H1 (cell line): ENCODE results near the gene UNK. TPM values are rescaled to one million over a fixed set of nuclear protein-coding genes. Genes with fewer than 3 reads are reported as not detected.

Source experiments
- BACH1 ChIP-seq: IDR thresholded peaks from 2 replicates; pipeline ENCODE4 v1.6.1; 2012; ENCODE audit warnings: low read length, improper control_type of control experiment
- CHD7 ChIP-seq: fragments of 300-600 bp; sonication (generic); IDR thresholded peaks from 2 replicates; pipeline ENCODE4 v1.7.1; 2012; ENCODE audit warnings: low read length, moderate library complexity, mild to moderate bottlenecking, inconsistent platforms; ENCODE audit not compliant: insufficient replicate concordance
- JUN ChIP-seq: IDR thresholded peaks from 2 replicates; pipeline ENCODE4 v1.6.1; 2011; ENCODE audit warnings: low read depth, mild to moderate bottlenecking, improper control_type of control experiment, low read length
- MAX ChIP-seq: IDR thresholded peaks from 2 replicates; pipeline ENCODE4 v1.6.1; 2012; ENCODE audit warnings: inconsistent platforms
- PHF8 ChIP-seq: fragments of 200-600 bp; sonication (generic); conservative IDR thresholded peaks from 2 replicates; pipeline ENCODE4 v1.7.1; 2012; ENCODE audit warnings: low read depth, mild to moderate bottlenecking, inconsistent platforms, low read length, moderate library complexity
- RXRA ChIP-seq: IDR thresholded peaks from 2 replicates; pipeline ENCODE4 v1.6.1; 2011; ENCODE audit warnings: low read depth, mild to moderate bottlenecking, low read length, moderate library complexity; ENCODE audit not compliant: insufficient read depth
- TCF12 ChIP-seq: IDR thresholded peaks from 2 replicates; pipeline ENCODE4 v1.6.1; 2011; ENCODE audit warnings: low read depth, mild to moderate bottlenecking, low read length
- polyA plus RNA-seq, 7 experiments: library from polyadenylated mRNA; depleted of rRNA in 3 of 7; stranded (reverse) in 5 of 7; unstranded in 2 of 7; fragments of >200 nt in 5 of 7; fragments of 200-250 nt in 2 of 7; gene quantifications; 1 replicate in 5 of 7; 2 replicates in 1 of 7; 4 replicates in 1 of 7; pipeline versions ENCODE4 v1.2.1 to v1.2.3, GENCODE V29; 2011 to 2013; ENCODE audit warnings: missing spikeins in 2 of 7, mixed read lengths in 2 of 7
- total RNA-seq: library from RNA; stranded (reverse); fragmentation: NEBNext Ultra II Directional; extraction: Animal tissue kit (Norgen Biotek cat#: 25700); gene quantifications from 2 replicates; pipeline ENCODE4 v1.2.1, GENCODE V29; 2021

The UNK gene
- total and polyA plus RNA-seq, 2 of the 8 experiments (the other 6 are each of a cell fraction or from before 2014, with no cell fraction given) = 24.2 to 33.3 TPM

GRCh38 chr17:75743625-75744206, 40.9 kb upstream of the UNK start (continued):
- TF ChIP-seq CHD7 = no peak
- TF ChIP-seq PHF8 = no peak
- TF ChIP-seq JUN = no peak
- TF ChIP-seq MAX = no peak
- no peak for TF ChIP-seq TCF12
- no peak for TF ChIP-seq BACH1
- TF ChIP-seq RXRA = no peak
